AG09309 (cell line): ENCODE measurements around the gene LRRC17.

Experiments
- DNase-seq: peaks from one replicate; pipeline ENCODE4 v3.0.0-alpha.2; 2010; ENCODE audit warnings: low read depth
- H3K4me3 ChIP-seq: 2 replicates; pipeline ENCODE4 v1.5.1; 2011; ENCODE audit warnings: mild to moderate bottlenecking, low read depth, low read length, moderate library complexity; ENCODE audit not compliant: control insufficient read depth
- CTCF ChIP-seq: IDR thresholded peaks from 2 replicates; pipeline ENCODE4 v1.5.1; 2011; ENCODE audit warnings: mild to moderate bottlenecking, low read depth, low read length, inconsistent platforms; ENCODE audit not compliant: insufficient read depth, control insufficient read depth; ENCODE audit errors: missing control alignments

Gene LRRC17

GRCh38 chr7:102991540-102992214 is 78.9 kb downstream of the LRRC17 start:
- DNase-seq, result peak; percentile 74
- TF ChIP-seq CTCF, result no peak
- H3K4me3 ChIP-seq, result no peak overlapping the region

- no peak for DNase-seq
- H3K4me3 ChIP-seq, result no peak overlapping the region
- TF ChIP-seq CTCF, result no peak
Observed at GRCh38 chr7:102992509-102992937, 79.7 kb downstream of the LRRC17 start.

- DNase-seq, result peak; percentile 42
- TF ChIP-seq CTCF, result no peak
- no peak overlapping the region for H3K4me3 ChIP-seq
Observed at GRCh38 chr7:102992938-102993717, 80.3 kb downstream of the LRRC17 start.

- TF ChIP-seq CTCF, result no peak
- no peak overlapping the region for H3K4me3 ChIP-seq
- DNase-seq, result peak; percentile 42
Observed at GRCh38 chr7:102993718-102994029, 80.9 kb downstream of the LRRC17 start.

GRCh38 chr7:102994567-102994966 is 81.8 kb downstream of the LRRC17 start:
- no peak for DNase-seq
- no peak for TF ChIP-seq CTCF
- H3K4me3 ChIP-seq, result no peak overlapping the region
